ENCODE results near the gene FBXL22. TPM values are rescaled to one million over a fixed set of nuclear protein-coding genes. Genes with fewer than 3 reads are reported as not detected.

FBXL22 gene, protein sequence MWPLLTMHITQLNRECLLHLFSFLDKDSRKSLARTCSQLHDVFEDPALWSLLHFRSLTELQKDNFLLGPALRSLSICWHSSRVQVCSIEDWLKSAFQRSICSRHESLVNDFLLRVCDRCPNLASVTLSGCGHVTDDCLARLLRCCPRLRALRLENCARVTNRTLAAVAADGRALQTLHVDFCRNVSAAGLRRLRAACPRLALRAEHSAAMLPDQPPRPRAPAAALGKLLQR
- total RNA-seq = 1.4 TPM
- long read RNA-seq, partial matches to known transcripts = 0 of 3 reads
- long read RNA-seq, other reads (novel, unspliced or antisense) = 1 of 3 reads

DNA sequence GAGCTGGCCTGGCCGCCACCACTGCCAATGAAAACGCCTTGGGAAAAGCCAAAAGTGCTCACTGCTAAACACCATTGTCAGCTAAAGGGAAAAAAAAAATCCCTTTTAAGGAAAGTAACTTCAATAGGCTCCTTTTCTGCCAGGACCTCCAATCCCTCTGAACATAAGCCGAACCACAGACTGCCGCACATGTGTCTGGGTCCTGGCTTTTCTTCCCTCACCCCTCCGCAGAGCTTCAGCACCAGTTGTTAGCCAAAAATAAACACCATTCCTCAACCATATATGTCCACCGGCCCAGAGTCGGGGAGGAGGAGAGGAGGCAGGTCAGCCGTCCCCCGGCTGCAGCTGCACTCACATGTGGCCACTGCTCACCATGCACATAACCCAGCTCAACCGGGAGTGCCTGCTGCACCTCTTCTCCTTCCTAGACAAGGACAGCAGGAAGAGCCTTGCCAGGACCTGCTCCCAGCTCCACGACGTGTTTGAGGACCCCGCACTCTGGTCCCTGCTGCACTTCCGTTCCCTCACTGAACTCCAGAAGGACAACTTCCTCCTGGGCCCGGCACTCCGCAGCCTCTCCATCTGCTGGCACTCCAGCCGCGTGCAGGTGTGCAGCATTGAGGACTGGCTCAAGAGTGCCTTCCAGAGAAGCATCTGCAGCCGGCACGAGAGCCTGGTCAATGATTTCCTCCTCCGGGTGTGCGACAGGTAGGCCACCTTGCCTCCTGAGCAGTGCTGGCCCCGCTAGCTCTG is at the start of gene FBXL22:
TSS of gene FBXL22 (plus strand) at position 350 of the 753 bp plus-strand sequence. CDS start at position 356, 6 bp downstream.
- Histone ChIP-seq H3K27me3 (ENCODE audit: low read depth) (no peaks in the 10 kb centered on the region), H3K27ac (peak within 1 kb of the TSS; percentile 56), H3K36me3 (peaks cover 16% of the 10 kb centered on the region), H3K4me1 (peaks cover 49% of the 10 kb centered on the region), H3K4me3 (peak within 1 kb of the TSS; percentile 27), H3K9me3 (no peaks in the 10 kb centered on the region)
- ATAC-seq = no peak
- intact Hi-C loops (cut with DNase I) = no loop called here
- DNase-seq = peak; percentile 61
- TF ChIP-seq, protein P1, sequence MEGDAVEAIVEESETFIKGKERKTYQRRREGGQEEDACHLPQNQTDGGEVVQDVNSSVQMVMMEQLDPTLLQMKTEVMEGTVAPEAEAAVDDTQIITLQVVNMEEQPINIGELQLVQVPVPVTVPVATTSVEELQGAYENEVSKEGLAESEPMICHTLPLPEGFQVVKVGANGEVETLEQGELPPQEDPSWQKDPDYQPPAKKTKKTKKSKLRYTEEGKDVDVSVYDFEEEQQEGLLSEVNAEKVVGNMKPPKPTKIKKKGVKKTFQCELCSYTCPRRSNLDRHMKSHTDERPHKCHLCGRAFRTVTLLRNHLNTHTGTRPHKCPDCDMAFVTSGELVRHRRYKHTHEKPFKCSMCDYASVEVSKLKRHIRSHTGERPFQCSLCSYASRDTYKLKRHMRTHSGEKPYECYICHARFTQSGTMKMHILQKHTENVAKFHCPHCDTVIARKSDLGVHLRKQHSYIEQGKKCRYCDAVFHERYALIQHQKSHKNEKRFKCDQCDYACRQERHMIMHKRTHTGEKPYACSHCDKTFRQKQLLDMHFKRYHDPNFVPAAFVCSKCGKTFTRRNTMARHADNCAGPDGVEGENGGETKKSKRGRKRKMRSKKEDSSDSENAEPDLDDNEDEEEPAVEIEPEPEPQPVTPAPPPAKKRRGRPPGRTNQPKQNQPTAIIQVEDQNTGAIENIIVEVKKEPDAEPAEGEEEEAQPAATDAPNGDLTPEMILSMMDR (IDR thresholded peaks at IDR 0.05) = no peak

DNA sequence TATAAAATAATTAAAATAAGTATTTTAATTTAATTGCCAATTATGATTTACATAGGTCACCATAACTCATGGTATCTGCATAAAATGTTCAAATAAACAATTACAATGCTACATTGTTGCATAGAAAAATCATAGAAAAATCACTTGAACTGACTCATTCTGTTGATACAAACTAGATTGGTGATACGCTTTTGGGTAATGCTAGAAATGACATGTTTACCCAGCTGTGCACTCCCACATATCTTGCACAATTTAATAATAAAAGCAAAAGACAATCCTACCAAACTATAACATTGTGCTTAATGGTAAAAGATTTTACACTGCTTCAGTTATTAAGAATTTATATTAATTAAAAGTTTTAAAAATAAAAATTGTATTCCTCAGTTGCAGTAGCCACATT is 45.8 kb upstream of the FBXL22 start:
- H3K4me1 ChIP-seq = peaks cover 21% of the 10 kb centered on the region
- DNase-seq = no peak
- H3K36me3 ChIP-seq = peaks cover 5% of the 10 kb centered on the region
- no peaks in the 10 kb centered on the region for H3K9me3 ChIP-seq
- H3K27me3 ChIP-seq (ENCODE audit: low read depth) = no peaks in the 10 kb centered on the region
- intact Hi-C loops (cut with DNase I) = no loop called here
- no peak for ATAC-seq
- no peak overlapping the region for H3K27ac ChIP-seq
- no peak overlapping the region for H3K4me3 ChIP-seq
- TF ChIP-seq, protein P1 (IDR thresholded peaks at IDR 0.05) = no peak

DNA sequence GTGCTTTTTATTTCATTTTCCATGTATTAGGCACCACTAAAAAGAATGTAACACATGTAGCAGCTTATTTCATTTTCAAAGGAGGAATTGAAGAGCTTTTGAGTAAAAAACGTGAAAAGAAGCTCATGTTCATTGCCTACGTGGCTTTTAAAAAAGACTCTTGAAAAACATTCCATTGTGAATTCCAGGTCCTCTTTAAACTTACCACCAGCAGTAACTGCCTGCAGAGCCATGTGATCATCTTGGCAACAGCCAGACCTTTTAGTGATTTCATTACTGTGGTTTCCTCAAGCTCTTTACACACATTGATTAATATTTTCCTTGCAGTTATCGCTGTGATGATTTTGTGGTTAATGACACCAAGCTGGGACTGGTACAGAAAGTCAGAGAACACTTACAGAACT is 43.8 kb upstream of the FBXL22 start:
- intact Hi-C loops (cut with DNase I) = no loop called here
- H3K4me3 ChIP-seq = no peak overlapping the region
- TF ChIP-seq, protein P1 (IDR thresholded peaks at IDR 0.05) = no peak
- DNase-seq (no peak), ATAC-seq (peak; percentile 92 to 97)
- peaks cover 23% of the 10 kb centered on the region for H3K36me3 ChIP-seq
- peak overlapping the region; percentile 77 for H3K27ac ChIP-seq
- H3K9me3 ChIP-seq = no peaks in the 10 kb centered on the region
- H3K4me1 ChIP-seq = peaks cover 21% of the 10 kb centered on the region
- H3K27me3 ChIP-seq (ENCODE audit: low read depth) = no peaks in the 10 kb centered on the region

DNA sequence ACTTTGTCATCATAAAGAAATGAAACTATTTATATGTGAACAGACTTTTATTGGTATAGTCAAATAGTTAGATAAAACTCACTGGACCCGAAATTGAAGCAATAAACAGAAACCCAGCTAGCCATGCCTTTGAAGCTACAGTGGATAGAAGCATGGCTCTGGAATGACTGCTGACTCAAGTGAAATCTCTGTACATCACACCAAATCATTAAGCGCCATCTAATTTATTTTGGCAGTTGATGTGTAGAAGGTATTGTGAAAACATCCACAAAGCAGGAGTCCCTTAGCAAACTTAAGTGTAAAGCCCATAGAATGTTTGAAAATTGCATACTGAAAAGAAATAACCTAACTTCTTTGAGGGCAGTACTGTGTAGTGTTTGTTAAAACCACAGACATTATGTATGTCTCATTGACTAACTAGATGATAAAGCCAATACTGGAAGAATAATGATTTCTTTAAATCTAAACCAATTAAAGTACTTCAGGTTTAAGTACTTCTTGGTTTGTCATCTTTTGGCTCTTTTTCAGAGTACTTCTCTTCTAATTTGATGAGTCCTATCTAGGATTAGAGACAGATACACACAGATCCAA is 42.8 kb upstream of the FBXL22 start:
- Histone ChIP-seq H3K36me3 (peaks cover 31% of the 10 kb centered on the region), H3K27me3 (ENCODE audit: low read depth) (no peaks in the 10 kb centered on the region), H3K27ac (no peak overlapping the region), H3K4me1 (peaks cover 21% of the 10 kb centered on the region), H3K9me3 (no peaks in the 10 kb centered on the region), H3K4me3 (no peak overlapping the region)
- TF ChIP-seq, protein P1 (IDR thresholded peaks at IDR 0.05) = no peak
- ATAC-seq = no peak
- no peak for DNase-seq
- intact Hi-C loops (cut with DNase I) = no loop called here

DNA sequence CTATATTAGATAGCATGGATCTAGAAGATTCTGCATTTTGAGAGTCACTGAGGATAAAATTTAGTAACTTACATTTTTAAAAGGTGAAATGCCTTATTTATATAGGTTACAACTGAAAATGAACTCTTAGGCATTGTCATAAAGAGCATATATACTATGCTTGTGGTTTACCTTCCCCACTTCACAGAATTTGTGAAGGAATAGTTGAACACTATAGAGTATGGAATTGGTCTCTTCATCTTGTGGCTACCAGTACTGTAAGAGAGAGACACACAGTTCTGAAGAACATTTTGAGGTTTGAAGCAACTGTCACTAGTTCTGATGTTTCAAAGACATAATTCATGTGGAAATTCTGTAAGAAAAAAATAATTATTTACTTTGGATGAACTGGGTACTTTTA is 41.7 kb upstream of the FBXL22 start:
- no peak overlapping the region for H3K4me3 ChIP-seq
- H3K9me3 ChIP-seq = no peaks in the 10 kb centered on the region
- intact Hi-C loops (cut with DNase I) = no loop called here
- ATAC-seq = no peak
- H3K36me3 ChIP-seq = peaks cover 42% of the 10 kb centered on the region
- H3K4me1 ChIP-seq = peaks cover 21% of the 10 kb centered on the region
- H3K27me3 ChIP-seq (ENCODE audit: low read depth) = no peaks in the 10 kb centered on the region
- DNase-seq = no peak
- no peak overlapping the region for H3K27ac ChIP-seq
- TF ChIP-seq, protein P1 (IDR thresholded peaks at IDR 0.05) = no peak
